Thyroid gland (tissue), 4 donors: ENCODE measurements around the gene MBNL2. TPM values are rescaled to one million over a fixed set of nuclear protein-coding genes. Genes with fewer than 3 reads are reported as not detected.

ENCODE experiments used
- DNase-seq, 2 donors: peaks; one replicate each; pipeline ENCODE4 v3.0.0-alpha.2; 2019
- H3K27ac ChIP-seq, 3 donors: fragments of 200-600 bp; sonication (generic); 1 replicate in 2 of 3; 2 replicates in 1 of 3; pipeline ENCODE4 v1.5.1; 2016 to 2019; ENCODE audit warnings: mild to moderate bottlenecking in 1 of 3, moderate library complexity in 1 of 3
- H3K27me3 ChIP-seq: fragments of 200-600 bp; sonication (generic); one replicate; pipeline ENCODE4 v1.5.1; 2019
- H3K36me3 ChIP-seq, 2 donors: fragments of 200-600 bp; sonication (generic); one replicate each; pipeline ENCODE4 v1.5.1; 2016 to 2019
- H3K4me1 ChIP-seq, 2 donors: fragments of 200-600 bp; sonication (generic); one replicate each; pipeline ENCODE4 v1.5.1; 2017 to 2019
- H3K4me3 ChIP-seq, 3 donors: fragments of 200-600 bp; sonication (generic); replicated peaks in 1 of 3; 1 replicate in 2 of 3; 2 replicates in 1 of 3; pipeline ENCODE4 v1.5.1; 2016; ENCODE audit warnings: mild to moderate bottlenecking in 1 of 3
- H3K9me3 ChIP-seq: fragments of 200-600 bp; sonication (generic); one replicate; pipeline ENCODE4 v1.5.1; 2017
- CTCF ChIP-seq, 6 experiments: fragments of 200-600 bp in 3 of 6; fragments of 450-650 bp in 3 of 6; sonication (generic) in 3 of 6; IDR thresholded peaks; one replicate each; pipeline ENCODE4 v1.5.1; 2016 to 2019; ENCODE audit warnings: antibody characterized with exemption in 6 of 6, mild to moderate bottlenecking in 2 of 6, inconsistent platforms in 1 of 6, moderate library complexity in 1 of 6
- POLR2A ChIP-seq, 2 donors: fragments of 450-650 bp; IDR thresholded peaks; one replicate each; pipeline ENCODE4 v1.6.1; 2017; ENCODE audit warnings: antibody characterized with exemption in 2 of 2, mild to moderate bottlenecking in 2 of 2, moderate library complexity in 1 of 2
- WGBS, 2 donors: methylation state at CpG; one replicate each; pipeline ENCODE4 v1.1.5; 2017; 5-methylcytosine and 5-hydroxymethylcytosine counted together
- intact Hi-C: fragments of 100-400 bp; cut with DNase I; formaldehyde crosslinking; loops from one replicate; pipeline ENCODE4 v1.15.1; 2023
- total RNA-seq, 4 donors: library from RNA; depleted of rRNA; stranded (reverse); fragments of >200 nt; gene quantifications; one replicate each; pipeline ENCODE4 v1.2.3, GENCODE V29; 2016

MBNL2 gene
- total RNA-seq, 4 donors from 2014 or later: 93.4 to 99.9 (median 98.3) TPM

GRCh38 chr13:97253581-97254293 is 31.6 kb downstream of the MBNL2 start:
- 96 to 98% methylated on average over 8 of the region's 8 CpGs for WGBS, 2 donors
- intact Hi-C loops: no loop called here
- no peak for DNase-seq
- Histone ChIP-seq H3K27me3 (no peaks in the 10 kb centered on the region), H3K27ac (no peak overlapping the region), H3K9me3 (no peaks in the 10 kb centered on the region), H3K4me1 (peaks cover 28 to 57% of the 10 kb centered on the region in 2 donors), H3K36me3 (no peaks in the 10 kb centered on the region), H3K4me3 (no peak overlapping the region)
- TF ChIP-seq CTCF (IDR thresholded peaks at IDR 0.05): no peak
- no peak for TF ChIP-seq POLR2A (IDR thresholded peaks at IDR 0.05)

- intact Hi-C loops: no loop called here
- Histone ChIP-seq H3K27ac (no peak overlapping the region), H3K4me1 (peaks cover 23 to 64% of the 10 kb centered on the region in 2 donors), H3K4me3 (no peak overlapping the region), H3K36me3 (no peaks in the 10 kb centered on the region), H3K27me3 (no peaks in the 10 kb centered on the region), H3K9me3 (no peaks in the 10 kb centered on the region)
- TF ChIP-seq POLR2A (IDR thresholded peaks at IDR 0.05) (no peak), CTCF (IDR thresholded peaks at IDR 0.05) (no peak)
- no peak for DNase-seq
- 74 to 78% methylated on average over 2 of the region's 2 CpGs for WGBS, 2 donors
Measured at GRCh38 chr13:97254816-97255215, 32.7 kb downstream of the MBNL2 start.

GRCh38 chr13:97255515-97256021 is 33.4 kb downstream of the MBNL2 start:
- intact Hi-C loops: no loop called here

GRCh38 chr13:97256343-97256783 is 34.2 kb downstream of the MBNL2 start:
- H3K4me3 ChIP-seq: no peak overlapping the region
- H3K36me3 ChIP-seq: no peaks in the 10 kb centered on the region
- H3K27ac ChIP-seq: no peak overlapping the region
- DNase-seq: no peak
- H3K4me1 ChIP-seq: peaks cover 19 to 64% of the 10 kb centered on the region in 2 donors
- H3K9me3 ChIP-seq: no peaks in the 10 kb centered on the region
- TF ChIP-seq CTCF (IDR thresholded peaks at IDR 0.05): no peak
- no peak for TF ChIP-seq POLR2A (IDR thresholded peaks at IDR 0.05)
- no peaks in the 10 kb centered on the region for H3K27me3 ChIP-seq
- WGBS, 2 donors: 75% methylated on average over 5 of the region's 5 CpGs
- intact Hi-C loops: no loop called here

More at GRCh38 chr13:97255515-97256021, 33.4 kb downstream of the MBNL2 start:
- Histone ChIP-seq H3K4me1 (peaks cover 22 to 64% of the 10 kb centered on the region in 2 donors), H3K27ac (peak overlapping the region in 1 of 3 donors; percentile 7), H3K27me3 (no peaks in the 10 kb centered on the region), H3K9me3 (no peaks in the 10 kb centered on the region), H3K36me3 (no peaks in the 10 kb centered on the region), H3K4me3 (no peak overlapping the region)
- DNase-seq: no peak
- 80 to 82% methylated on average over 3 of the region's 3 CpGs for WGBS, 2 donors
- TF ChIP-seq CTCF (IDR thresholded peaks at IDR 0.05): no peak
- TF ChIP-seq POLR2A (IDR thresholded peaks at IDR 0.05): no peak

GRCh38 chr13:97257228-97257755 is 35.2 kb downstream of the MBNL2 start:
- TF ChIP-seq CTCF (IDR thresholded peaks at IDR 0.05) (no peak), POLR2A (IDR thresholded peaks at IDR 0.05) (no peak)
- Histone ChIP-seq H3K9me3 (no peaks in the 10 kb centered on the region), H3K4me1 (peaks cover 19 to 63% of the 10 kb centered on the region in 2 donors), H3K27ac (peak overlapping the region in 2 of 3 donors; percentile 21 to 49), H3K4me3 (no peak overlapping the region), H3K27me3 (no peaks in the 10 kb centered on the region), H3K36me3 (no peaks in the 10 kb centered on the region)
- intact Hi-C loops: no loop called here
- DNase-seq: no peak
- 92 to 95% methylated on average over 6 of the region's 6 CpGs for WGBS, 2 donors
